ENCODE results near the gene DNAJA1.

DNAJA1 gene

GRCh38 chr9:33068991-33069390 lies 43.9 kb downstream of the DNAJA1 start:
- Histone ChIP-seq H2AFZ (ENCODE audit: low read length) (no peak overlapping the region), H3K27ac (ENCODE audit: low read depth, low read length, poor library complexity, severe bottlenecking) (no peak overlapping the region), H3K79me2 (ENCODE audit: insufficient read depth, low read length) (no peaks in the 10 kb centered on the region), H3K4me2 (ENCODE audit: low read length) (no peak overlapping the region), H3F3A (ENCODE audit: insufficient read depth, low read length) (no peaks in the 10 kb centered on the region), H3K36me3 (ENCODE audit: insufficient read depth, low read length) (peaks cover 88% of the 10 kb centered on the region), H3K9me2 (ENCODE audit: low read depth, low read length) (no peaks in the 10 kb centered on the region), H3K27me3 (ENCODE audit: insufficient read depth, low read length) (no peaks in the 10 kb centered on the region), H3K9ac (ENCODE audit: low read length) (no peak overlapping the region), H3K4me1 (ENCODE audit: insufficient read depth, low read length, severe bottlenecking) (peaks cover 11% of the 10 kb centered on the region), H3K9me3 (ENCODE audit: low read length) (no peaks in the 10 kb centered on the region), H4K20me1 (ENCODE audit: insufficient read depth, low read length) (no peaks in the 10 kb centered on the region), H3K4me3 (ENCODE audit: low read depth, low read length, poor library complexity, severe bottlenecking) (no peak overlapping the region)
- TF ChIP-seq, protein P1, sequence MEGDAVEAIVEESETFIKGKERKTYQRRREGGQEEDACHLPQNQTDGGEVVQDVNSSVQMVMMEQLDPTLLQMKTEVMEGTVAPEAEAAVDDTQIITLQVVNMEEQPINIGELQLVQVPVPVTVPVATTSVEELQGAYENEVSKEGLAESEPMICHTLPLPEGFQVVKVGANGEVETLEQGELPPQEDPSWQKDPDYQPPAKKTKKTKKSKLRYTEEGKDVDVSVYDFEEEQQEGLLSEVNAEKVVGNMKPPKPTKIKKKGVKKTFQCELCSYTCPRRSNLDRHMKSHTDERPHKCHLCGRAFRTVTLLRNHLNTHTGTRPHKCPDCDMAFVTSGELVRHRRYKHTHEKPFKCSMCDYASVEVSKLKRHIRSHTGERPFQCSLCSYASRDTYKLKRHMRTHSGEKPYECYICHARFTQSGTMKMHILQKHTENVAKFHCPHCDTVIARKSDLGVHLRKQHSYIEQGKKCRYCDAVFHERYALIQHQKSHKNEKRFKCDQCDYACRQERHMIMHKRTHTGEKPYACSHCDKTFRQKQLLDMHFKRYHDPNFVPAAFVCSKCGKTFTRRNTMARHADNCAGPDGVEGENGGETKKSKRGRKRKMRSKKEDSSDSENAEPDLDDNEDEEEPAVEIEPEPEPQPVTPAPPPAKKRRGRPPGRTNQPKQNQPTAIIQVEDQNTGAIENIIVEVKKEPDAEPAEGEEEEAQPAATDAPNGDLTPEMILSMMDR (IDR thresholded peaks at IDR 0.05; ENCODE audit: low read length) = no peak
- no peak for TF ChIP-seq EZH2 (IDR thresholded peaks at IDR 0.05; ENCODE audit: borderline replicate concordance, low read length)

DNA sequence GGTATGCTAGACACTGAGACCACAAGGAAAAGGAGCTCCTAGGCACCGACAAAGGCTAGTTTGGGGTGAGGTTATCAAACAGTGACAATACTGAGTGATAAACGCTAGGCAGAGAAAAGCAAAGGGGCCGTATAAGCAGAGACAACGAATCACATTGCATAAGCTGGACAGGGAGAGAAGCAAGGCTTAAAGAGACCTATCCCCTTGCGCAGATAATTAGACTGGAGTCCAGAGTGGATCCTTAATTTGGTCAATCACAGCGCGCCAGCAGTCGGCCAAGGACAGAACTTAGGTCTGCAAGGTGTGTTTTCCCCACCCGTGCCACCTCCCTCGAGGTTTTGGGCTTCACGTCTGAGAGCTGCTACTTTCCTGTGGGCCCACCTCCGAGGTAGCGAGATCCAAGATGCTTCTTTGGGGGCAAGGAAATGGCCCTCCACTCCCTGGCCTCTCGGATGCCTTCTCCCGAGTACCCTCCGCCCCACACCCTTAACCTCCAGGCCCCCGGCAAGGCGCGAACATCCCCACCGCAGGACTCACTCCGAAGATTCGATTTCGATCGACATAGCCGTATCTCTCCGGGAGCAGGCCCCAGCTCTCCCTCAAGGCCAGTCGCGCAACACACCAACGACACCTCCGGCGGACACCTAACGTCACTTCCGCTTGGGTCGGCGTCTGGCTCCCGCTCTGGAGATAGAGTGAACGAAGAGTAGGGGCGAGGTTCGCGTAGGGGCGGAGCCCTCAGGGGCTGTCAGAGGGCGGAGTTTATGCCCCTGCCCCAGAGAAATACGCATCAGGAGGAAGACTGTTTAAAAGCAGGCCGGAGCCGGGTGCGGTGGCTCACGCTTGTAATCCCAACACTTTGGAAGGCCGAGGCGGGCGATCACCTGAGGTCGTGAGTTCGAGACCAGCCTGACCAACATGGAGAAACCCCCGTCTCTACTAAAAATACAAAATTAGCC lies 51.3 kb downstream of the DNAJA1 start, which contains the start of gene SMU1:
Gene SMU1 (minus strand): TSS at position 629 of the 959 bp plus-strand sequence. CDS start 66 bp downstream, at position 563.
- TF ChIP-seq, protein P1 (IDR thresholded peaks at IDR 0.05; ENCODE audit: low read length) = no peak
- no peak for TF ChIP-seq EZH2 (IDR thresholded peaks at IDR 0.05; ENCODE audit: borderline replicate concordance, low read length)
- H2AFZ ChIP-seq (ENCODE audit: low read length) = 0 out of 2 replicates have a peak within 1 kb of the TSS, but pooled peaks have one; percentile 54
- no peaks in the 10 kb centered on the region for H3K27me3 ChIP-seq (ENCODE audit: insufficient read depth, low read length)
- H3K4me2 ChIP-seq (ENCODE audit: low read length) = peak within 1 kb of the TSS; percentile 100
- H3K9ac ChIP-seq (ENCODE audit: low read length) = peak within 1 kb of the TSS; percentile 97
- H3K36me3 ChIP-seq (ENCODE audit: insufficient read depth, low read length) = peaks cover 32% of the 10 kb centered on the region
- H3K4me1 ChIP-seq (ENCODE audit: insufficient read depth, low read length, severe bottlenecking) = peaks cover 27% of the 10 kb centered on the region
- H3K79me2 ChIP-seq (ENCODE audit: insufficient read depth, low read length) = peaks cover 12% of the 10 kb centered on the region
- peak within 1 kb of the TSS; percentile 55 for H3K27ac ChIP-seq (ENCODE audit: low read depth, low read length, poor library complexity, severe bottlenecking)
- no peaks in the 10 kb centered on the region for H4K20me1 ChIP-seq (ENCODE audit: insufficient read depth, low read length)
- no peaks in the 10 kb centered on the region for H3K9me2 ChIP-seq (ENCODE audit: low read depth, low read length)
- H3K9me3 ChIP-seq (ENCODE audit: low read length) = no peaks in the 10 kb centered on the region
- H3F3A ChIP-seq (ENCODE audit: insufficient read depth, low read length) = no peaks in the 10 kb centered on the region
- H3K4me3 ChIP-seq (ENCODE audit: low read depth, low read length, poor library complexity, severe bottlenecking) = peak within 1 kb of the TSS; percentile 97

- no peak overlapping the region for H3K4me3 ChIP-seq (ENCODE audit: low read depth, low read length, poor library complexity, severe bottlenecking)
- no peak overlapping the region for H2AFZ ChIP-seq (ENCODE audit: low read length)
- no peaks in the 10 kb centered on the region for H3K9me2 ChIP-seq (ENCODE audit: low read depth, low read length)
- no peaks in the 10 kb centered on the region for H3F3A ChIP-seq (ENCODE audit: insufficient read depth, low read length)
- H3K4me1 ChIP-seq (ENCODE audit: insufficient read depth, low read length, severe bottlenecking) = peaks cover 18% of the 10 kb centered on the region
- H3K27me3 ChIP-seq (ENCODE audit: insufficient read depth, low read length) = no peaks in the 10 kb centered on the region
- H3K9me3 ChIP-seq (ENCODE audit: low read length) = no peaks in the 10 kb centered on the region
- peaks cover 8% of the 10 kb centered on the region for H3K79me2 ChIP-seq (ENCODE audit: insufficient read depth, low read length)
- H3K9ac ChIP-seq (ENCODE audit: low read length) = no peak overlapping the region
- H3K4me2 ChIP-seq (ENCODE audit: low read length) = no peak overlapping the region
- no peaks in the 10 kb centered on the region for H3K36me3 ChIP-seq (ENCODE audit: insufficient read depth, low read length)
- H3K27ac ChIP-seq (ENCODE audit: low read depth, low read length, poor library complexity, severe bottlenecking) = no peak overlapping the region
- TF ChIP-seq EZH2 (IDR thresholded peaks at IDR 0.05; ENCODE audit: borderline replicate concordance, low read length) = no peak
- TF ChIP-seq, protein P1 (IDR thresholded peaks at IDR 0.05; ENCODE audit: low read length) = no peak
- H4K20me1 ChIP-seq (ENCODE audit: insufficient read depth, low read length) = no peaks in the 10 kb centered on the region
Observed at GRCh38 chr9:33080534-33080933, 55.5 kb downstream of the DNAJA1 start.
